SH-SY5Y (cell line): ENCODE results near the gene IL12A.

ENCODE experiments used
- GATA2 ChIP-seq: IDR thresholded peaks from 2 replicates; pipeline ENCODE4 v1.6.1; 2011; ENCODE audit warnings: mild to moderate bottlenecking, low read depth, low read length
- GATA3 ChIP-seq: IDR thresholded peaks from 2 replicates; pipeline ENCODE4 v1.6.1; 2011; ENCODE audit warnings: low read depth, mild to moderate bottlenecking, low read length, moderate library complexity

DNA sequence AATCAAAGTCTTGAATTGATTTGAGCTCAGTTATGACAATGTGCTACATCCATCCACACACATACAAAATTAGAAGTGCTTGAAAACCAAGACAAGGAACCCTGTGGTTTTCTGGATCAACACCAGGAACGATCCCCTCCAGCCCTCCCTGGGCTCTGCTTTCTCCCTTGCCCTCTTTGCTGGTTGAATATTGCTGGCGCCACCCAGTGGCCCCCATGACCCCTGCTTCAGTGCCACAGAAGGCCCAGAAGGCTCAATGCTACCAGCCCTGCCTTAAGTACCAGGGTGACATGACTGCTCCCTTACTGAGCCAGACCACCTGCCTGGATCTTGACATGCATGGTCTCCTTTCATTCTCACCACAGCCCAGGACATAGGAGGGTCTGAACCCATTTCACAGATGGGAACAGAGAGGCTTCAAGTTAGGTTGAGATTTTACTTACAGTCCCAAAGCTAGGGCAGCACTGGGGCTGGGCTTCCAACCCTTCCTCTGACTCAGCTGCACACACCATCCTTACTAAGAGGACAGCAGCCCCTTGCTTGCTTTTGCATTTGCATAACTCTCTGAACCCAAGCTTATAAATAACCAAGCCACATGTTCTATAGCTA, 15.0 kb downstream of the IL12A start:
- no peak for TF ChIP-seq GATA2
- no peak for TF ChIP-seq GATA3
